ENCODE data around the gene WDR64.

- TF ChIP-seq CTCF (IDR thresholded peaks at IDR 0.05) (no peak), POLR2A (IDR thresholded peaks at IDR 0.05) (no peak)
These were observed 185.8 kb downstream of the WDR64 start for GRCh38 chr1:241837901-241838300.

All from heart left ventricle (tissue), 13 donors.